Activated CD8-positive, alpha-beta memory T cell treated with anti-CD3 and anti-CD28 coated beads for 36 hours (primary cell): ENCODE measurements around the gene HES1. TPM values are rescaled to one million over a fixed set of nuclear protein-coding genes. Genes with fewer than 3 reads are reported as not detected.
"Not testable (repeated sequence)": the region's sequence is repeated elsewhere in the genome, so short reads cannot be mapped to it uniquely, and the experiment has no call there.

Experiments
- CTCF ChIA-PET: fragments of 350-600 bp; sonication (Branson Sonifier 250); formaldehyde crosslinking; loops from one replicate; lab custom pipeline; 2021; ENCODE audit warnings: antibody characterized with exemption; lab: Charles Lee
- POLR2A ChIA-PET: fragments of 350-600 bp; sonication (Branson Sonifier 250); formaldehyde crosslinking; loops from one replicate; lab custom pipeline; 2021; ENCODE audit warnings: antibody characterized with exemption; lab: Charles Lee
- total RNA-seq, 2 experiments: library from RNA; stranded (reverse); gene quantifications; one replicate each; pipeline ENCODE4 v1.2.3, GENCODE V29; 2021

The HES1 gene
- total RNA-seq, 2 experiments from 2014 or later = not detected

- ChIA-PET CTCF (no interaction called here), POLR2A (no interaction called here)
Measured at GRCh38 chr3:194121891-194122631, 13.9 kb upstream of the HES1 start.

DNA sequence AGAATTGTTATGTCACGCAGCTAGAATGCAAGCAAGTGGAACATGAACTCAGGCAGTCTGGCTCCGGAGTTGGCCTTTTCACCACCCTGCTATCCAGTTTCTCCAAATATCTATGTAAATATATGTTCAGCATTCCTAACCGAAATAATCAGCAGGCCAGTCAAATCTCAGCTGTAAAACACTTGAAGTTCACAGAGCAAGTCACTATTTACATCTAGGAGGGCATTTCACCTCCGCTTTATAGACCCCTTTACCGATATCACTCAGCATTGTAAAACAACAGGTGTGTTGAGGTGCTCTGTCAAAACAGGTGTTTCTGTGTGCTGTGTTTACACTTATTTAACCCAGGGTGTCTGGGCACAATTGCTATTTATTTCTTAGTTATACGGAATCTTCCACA is 12.2 kb upstream of the HES1 start:
- ChIA-PET POLR2A (no interaction called here), CTCF (interaction anchor here (1.2 kb wide), 1 partner anchor 335 kb away, joined by 3 read pairs; no protein-coding TSS in a partner anchor)

DNA sequence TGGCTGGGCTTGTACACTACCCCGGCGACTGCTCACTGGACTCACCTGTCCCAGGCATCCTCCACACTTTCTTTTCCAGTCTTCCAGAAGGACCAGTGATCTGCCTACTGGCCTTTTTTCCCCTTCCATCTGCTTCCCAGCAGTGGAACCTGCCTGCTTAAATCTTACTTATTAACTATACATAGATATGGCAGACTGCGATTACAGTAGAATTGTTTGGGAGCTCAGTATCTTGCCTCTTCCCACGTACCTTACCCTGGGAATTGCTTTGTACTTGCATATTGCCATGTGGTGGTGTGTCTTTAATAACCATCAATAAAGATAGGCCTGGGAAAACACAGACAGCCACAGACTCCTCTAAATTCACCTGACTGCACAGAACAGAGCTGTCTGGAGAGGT is 11.8 kb upstream of the HES1 start:
- CTCF ChIA-PET = no interaction called here
- POLR2A ChIA-PET = no interaction called here

- CTCF ChIA-PET = no interaction called here
- POLR2A ChIA-PET = no interaction called here
Measured at GRCh38 chr3:194125442-194125841, 10.5 kb upstream of the HES1 start.

GRCh38 chr3:194126790-194127189 is 9.2 kb upstream of the HES1 start:
- ChIA-PET CTCF (no interaction called here), POLR2A (no interaction called here)

DNA sequence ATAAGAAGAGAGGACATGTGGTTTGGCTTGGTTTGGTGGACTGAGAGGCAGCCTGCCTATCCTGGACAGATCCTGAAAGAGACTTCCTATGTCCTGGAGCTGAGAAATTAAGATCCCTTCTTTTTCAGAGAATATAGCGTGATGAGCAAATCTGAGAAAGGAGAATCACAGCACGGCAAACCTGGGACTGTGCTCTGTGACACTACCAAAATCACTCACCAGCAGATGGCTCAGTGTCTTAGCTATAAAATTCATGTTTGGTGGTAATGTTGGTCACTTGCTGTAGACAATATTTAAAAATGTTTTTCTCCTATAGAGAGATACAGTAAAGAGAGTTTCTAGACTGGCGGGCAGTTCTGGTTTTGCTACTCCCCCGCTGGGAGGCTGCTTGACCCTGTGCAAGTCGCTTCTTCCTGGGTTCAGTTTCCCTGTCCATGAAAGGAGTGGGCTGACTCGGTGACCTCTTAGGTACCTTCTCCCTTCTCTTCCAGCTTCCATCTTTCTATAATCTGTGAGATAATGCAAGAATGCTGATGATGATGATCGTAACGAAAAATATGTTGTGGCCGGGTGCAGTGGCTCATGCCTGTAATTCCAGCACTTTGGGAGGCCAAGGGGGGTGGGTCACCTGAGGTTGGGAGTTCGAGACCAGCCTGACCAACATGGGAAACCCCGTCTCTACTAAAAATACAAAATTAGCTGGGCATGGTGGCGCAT is 7.6 kb upstream of the HES1 start:
- ChIA-PET POLR2A (no interaction called here), CTCF (interaction anchor here (1.6 kb wide), 1 partner anchor 187 kb away, joined by 4 read pairs; no protein-coding TSS in a partner anchor)

- POLR2A ChIA-PET = not testable (repeated sequence)
- CTCF ChIA-PET = interaction anchor here (1.6 kb wide), 1 partner anchor 187 kb away, joined by 4 read pairs; no protein-coding TSS in a partner anchor
Measured at GRCh38 chr3:194128919-194129295, 7.0 kb upstream of the HES1 start.

- POLR2A ChIA-PET = no interaction called here
- CTCF ChIA-PET = no interaction called here
Measured at GRCh38 chr3:194129581-194130133, 6.3 kb upstream of the HES1 start.

DNA sequence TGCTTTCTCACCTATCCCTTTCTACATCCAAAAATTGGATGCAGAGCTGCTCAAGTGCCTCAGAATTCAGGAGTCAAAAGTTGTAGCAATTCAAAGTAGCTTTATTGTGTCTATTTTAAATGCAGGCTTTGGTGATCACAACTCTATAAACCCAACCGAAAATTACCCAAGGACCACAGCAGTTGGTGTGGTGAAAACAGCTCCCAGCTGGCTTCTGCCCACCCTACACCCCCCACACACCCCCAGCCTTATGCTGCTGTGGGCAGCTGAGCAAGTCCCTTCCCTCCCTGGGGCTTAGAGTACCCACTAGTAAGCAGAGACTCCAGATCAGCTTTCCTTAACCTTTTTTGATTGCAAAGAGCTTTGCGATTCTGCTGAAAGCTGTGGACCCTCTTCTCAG is 5.8 kb upstream of the HES1 start:
- ChIA-PET POLR2A (no interaction called here), CTCF (interaction anchor here (1.1 kb wide), 1 partner anchor 14 kb away, joined by 3 read pairs; no protein-coding TSS in a partner anchor)

DNA sequence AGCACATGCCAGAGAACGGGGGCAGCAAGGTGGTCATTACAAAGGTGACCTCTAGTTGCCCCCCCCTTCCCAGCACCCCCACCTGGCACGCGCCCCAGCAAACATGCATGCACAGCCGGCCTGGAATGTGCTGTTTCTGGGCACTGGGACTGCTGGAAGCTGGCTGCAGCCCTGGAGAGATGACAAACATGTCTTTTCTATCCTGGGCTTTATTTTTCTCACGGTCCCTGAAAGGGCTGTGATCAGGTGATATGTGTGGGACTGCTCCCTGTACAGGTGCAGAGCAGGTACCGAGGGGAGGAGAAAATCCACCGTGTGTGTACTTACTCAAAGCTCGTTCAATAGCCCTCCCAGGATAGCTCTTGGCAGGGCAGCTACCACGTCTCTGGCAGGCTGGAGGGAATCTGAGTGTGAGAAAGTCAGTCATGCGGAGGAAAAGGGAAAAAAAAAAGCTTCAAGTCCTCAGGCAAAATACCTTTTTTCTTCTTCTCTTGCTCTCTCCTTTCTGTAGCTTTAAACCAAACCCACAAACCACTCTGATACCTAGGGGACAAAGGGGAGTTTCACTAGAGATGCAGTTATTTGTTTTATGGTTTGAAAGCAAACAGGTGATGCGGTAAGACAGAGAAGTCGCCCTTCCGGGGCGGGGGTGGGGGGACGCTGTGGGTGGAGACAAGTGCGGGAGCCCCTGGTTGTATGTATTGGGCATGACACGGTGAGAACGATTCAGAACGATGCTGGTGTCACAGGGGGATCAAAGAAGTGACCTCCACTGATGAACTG is 5.0 kb upstream of the HES1 start:
- POLR2A ChIA-PET = interaction anchor here (0.7 kb wide), 1 partner anchor 94 kb away, joined by 10 read pairs; no protein-coding TSS in a partner anchor
- CTCF ChIA-PET = interaction anchor here (1.1 kb wide), 1 partner anchor 15 kb away, joined by 3 read pairs; no protein-coding TSS in a partner anchor

DNA sequence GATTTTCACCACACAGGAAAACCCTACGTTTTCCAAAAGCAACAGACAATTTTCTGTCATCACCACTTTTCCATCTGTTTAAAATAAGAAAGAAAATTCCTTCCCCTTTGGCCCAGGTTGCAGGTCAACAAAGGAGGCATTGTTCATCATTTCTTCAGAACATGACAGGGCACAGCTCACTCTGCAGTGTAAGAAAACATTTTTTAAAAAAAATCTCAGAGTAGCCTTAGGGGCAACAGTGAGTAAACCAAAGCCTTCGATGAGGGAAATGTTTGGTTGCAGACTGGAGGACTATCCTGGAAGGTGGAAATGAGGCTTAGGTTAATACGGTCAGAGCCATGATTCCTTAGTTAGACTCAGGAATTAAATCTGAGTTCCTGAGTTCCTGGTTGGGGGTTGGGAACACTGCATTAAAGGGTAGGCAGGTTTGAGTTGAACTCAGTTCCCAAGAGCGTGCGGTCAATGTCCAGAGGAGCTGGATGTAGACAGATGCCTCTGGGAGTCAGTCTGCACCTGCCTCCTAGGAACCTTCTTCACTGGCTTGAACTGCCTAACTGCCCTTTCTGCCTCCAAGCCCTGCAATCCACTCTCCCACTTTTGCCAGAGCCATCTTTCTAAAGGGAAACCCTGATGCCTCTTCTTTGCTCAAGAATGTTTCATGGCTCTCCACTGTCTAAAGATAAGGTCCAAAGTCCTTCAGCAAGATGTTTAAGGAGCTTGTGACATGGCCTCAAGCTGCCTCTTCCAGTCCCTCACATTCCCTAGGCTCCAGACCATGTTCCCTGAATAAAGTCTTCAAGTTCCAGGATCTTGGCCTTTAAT is 3.3 kb upstream of the HES1 start:
- ChIA-PET POLR2A (interaction anchor here (0.5 kb wide), 1 partner anchor 169 kb away, joined by 3 read pairs; no protein-coding TSS in a partner anchor), CTCF (no interaction called here)

- POLR2A ChIA-PET = no interaction called here
- CTCF ChIA-PET = interaction anchor here (0.6 kb wide), 1 partner anchor 210 kb away, joined by 3 read pairs; no protein-coding TSS in a partner anchor
Measured at GRCh38 chr3:194133661-194134230, 2.2 kb upstream of the HES1 start.

DNA sequence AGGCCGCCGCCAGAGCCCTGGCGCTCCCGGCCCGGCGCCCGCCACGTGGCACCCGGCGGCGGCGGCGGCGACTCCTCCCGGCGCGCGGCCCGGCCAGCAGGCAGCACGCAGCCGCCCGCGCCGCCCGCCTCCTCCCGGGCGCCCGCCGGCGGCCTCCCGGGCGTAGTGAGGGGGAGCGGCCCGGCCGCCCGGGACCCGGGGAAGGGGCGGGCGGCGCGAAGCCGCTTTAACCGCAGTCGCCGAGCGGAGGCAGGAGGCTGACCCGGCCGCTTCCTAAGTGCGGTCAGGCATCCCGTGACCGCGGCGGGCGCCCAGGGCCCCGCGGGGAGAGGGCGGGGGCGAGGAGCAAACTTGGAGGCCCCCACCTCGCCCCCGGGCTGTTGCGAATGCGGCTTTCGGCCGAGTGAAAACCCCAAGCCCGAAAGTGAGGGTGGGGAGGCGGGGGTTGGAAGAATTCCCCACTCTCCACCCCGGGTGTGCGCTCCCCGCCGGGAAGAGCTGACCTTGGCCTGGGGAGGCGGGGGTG is 1.7 kb upstream of the HES1 start:
- POLR2A ChIA-PET = no interaction called here
- CTCF ChIA-PET = interaction anchor here (0.6 to 1.6 kb wide), 4 partner anchors 45 to 351 kb away, joined by 3 to 4 read pairs (median 3); no protein-coding TSS in a partner anchor

DNA sequence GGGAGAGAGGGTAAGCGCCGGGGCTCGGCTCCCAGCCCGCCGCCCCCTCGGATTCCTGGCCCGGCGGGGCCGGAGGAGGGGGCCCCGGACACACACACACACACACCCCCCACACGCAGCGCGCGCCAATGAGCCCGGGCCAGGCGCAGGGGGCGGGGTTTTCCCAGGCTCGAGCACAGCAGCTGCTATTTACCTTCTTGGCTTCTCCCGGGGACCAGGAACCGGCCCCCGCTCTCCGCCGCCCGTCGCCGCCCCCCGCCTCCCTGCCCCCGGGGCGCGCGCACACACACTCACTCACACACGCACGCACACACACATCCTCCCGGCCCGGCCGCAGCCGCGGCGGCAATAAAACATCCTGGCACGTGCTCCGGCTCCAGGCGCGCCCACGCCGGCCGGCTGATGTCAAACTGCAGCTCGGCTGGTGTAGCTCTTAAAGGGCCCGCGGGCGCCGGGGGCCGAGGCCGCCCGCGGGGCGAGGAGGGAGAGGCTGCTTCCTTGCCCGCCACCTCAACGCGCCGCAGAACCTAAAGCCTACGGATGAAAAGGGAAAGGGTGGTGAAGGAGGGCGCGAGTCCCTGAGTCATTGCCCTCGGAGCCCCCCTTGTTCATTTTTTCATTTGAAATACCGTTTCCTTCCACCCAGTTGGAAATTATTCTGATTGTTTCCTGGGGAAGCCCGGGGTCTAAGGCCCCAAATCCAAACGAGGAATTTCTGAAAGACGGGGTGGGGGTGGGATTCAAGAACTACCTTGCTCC is 1.0 kb upstream of the HES1 start:
- ChIA-PET CTCF (interaction anchor here (0.6 to 1.6 kb wide), 4 partner anchors 46 to 351 kb away, joined by 3 to 4 read pairs (median 3); no protein-coding TSS in a partner anchor), POLR2A (no interaction called here)

- CTCF ChIA-PET = interaction anchor here (0.6 to 1.6 kb wide), 3 partner anchors 46 to 178 kb away, joined by 3 to 4 read pairs (median 3); no protein-coding TSS in a partner anchor
- POLR2A ChIA-PET = no interaction called here
Measured at GRCh38 chr3:194135516-194135805, 487 bp upstream of the HES1 start.

- POLR2A ChIA-PET = no interaction called here
- CTCF ChIA-PET = interaction anchor here (1.5 kb wide), 1 partner anchor 179 kb away, joined by 4 read pairs; no protein-coding TSS in a partner anchor
Measured at GRCh38 chr3:194136519-194137007, 615 bp downstream of the HES1 start.

DNA sequence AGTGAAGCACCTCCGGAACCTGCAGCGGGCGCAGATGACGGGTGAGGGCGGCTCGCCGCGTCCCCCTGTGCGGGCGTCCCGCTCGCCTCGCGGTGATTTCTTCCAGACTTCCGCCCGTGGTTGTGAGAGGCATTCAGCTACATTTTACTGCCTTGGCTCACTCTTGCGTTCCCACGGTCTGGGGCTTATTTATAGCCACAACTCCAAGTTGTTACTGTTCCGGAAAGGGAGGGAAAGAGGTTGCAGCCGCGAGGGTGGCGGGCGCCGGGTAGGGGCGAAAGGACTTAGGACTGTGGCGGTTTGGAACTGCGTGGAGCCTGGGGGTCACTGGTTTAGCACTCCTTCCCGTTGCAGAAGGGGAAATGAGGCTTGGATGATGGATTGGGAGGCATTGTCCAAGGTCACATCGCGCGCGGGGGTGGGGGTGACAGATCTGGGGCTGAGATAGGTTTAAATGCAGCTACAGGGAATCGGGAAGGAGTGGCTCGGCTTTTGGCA is 1.1 kb downstream of the HES1 start:
- ChIA-PET CTCF (interaction anchor here (1.5 kb wide), 1 partner anchor 179 kb away, joined by 4 read pairs; no protein-coding TSS in a partner anchor), POLR2A (no interaction called here)
